GM12892 (cell line): ENCODE measurements around the gene MGAT5.

Experiments
- POLR2A ChIP-seq: IDR thresholded peaks from 2 replicates; pipeline ENCODE4 v1.6.1; 2011; ENCODE audit warnings: low read depth, low read length, control low read depth
- POLR2AphosphoS5 ChIP-seq: IDR thresholded peaks from 2 replicates; pipeline ENCODE4 v1.6.1; 2011; ENCODE audit warnings: low read depth, low read length, control low read depth

GRCh38 chr2:134218414-134218813 is 35.5 kb upstream of the MGAT5 start:
- TF ChIP-seq POLR2AphosphoS5: no peak
- TF ChIP-seq POLR2A: no peak
